DOHH2 (cell line): Measurements from ENCODE around the gene VEGFA.
A peak's percentile ranks its signal among the peaks of the same experiment; 100 is the strongest.

Experiments
- H3F3A ChIP-seq: fragments of 200-600 bp; sonication (generic), shearing (Covaris generic); 2 replicates; pipeline ENCODE4 v1.6.0; 2016; ENCODE audit warnings: antibody characterized with exemption, mild to moderate bottlenecking; ENCODE audit not compliant: control insufficient read depth, insufficient read depth
- H3K27ac ChIP-seq: fragments of 200-600 bp; sonication (generic); 2 replicates; pipeline ENCODE4 v1.5.1; 2014; ENCODE audit warnings: low read depth, mild to moderate bottlenecking, low read length, moderate library complexity
- H3K27me3 ChIP-seq: fragments of 200-600 bp; sonication (generic); 2 replicates; pipeline ENCODE4 v1.6.1; 2014; ENCODE audit warnings: mild to moderate bottlenecking, low read length, mixed read lengths; ENCODE audit not compliant: control insufficient read depth
- H3K36me3 ChIP-seq: fragments of 200-600 bp; sonication (generic); 2 replicates; pipeline ENCODE4 v1.6.1; 2014; ENCODE audit warnings: mild to moderate bottlenecking, low read length, moderate library complexity, mixed read lengths; ENCODE audit not compliant: control insufficient read depth
- H3K4me1 ChIP-seq: fragments of 200-600 bp; sonication (generic); 2 replicates; pipeline ENCODE4 v1.6.1; 2014; ENCODE audit warnings: mild to moderate bottlenecking, low read length, mixed read lengths; ENCODE audit not compliant: control insufficient read depth
- H3K4me2 ChIP-seq: fragments of 200-600 bp; sonication (generic); 2 replicates; pipeline ENCODE4 v1.6.0; 2014; ENCODE audit warnings: mild to moderate bottlenecking, low read length, moderate library complexity
- H3K4me3 ChIP-seq: fragments of 200-600 bp; sonication (generic); 2 replicates; pipeline ENCODE4 v1.5.1; 2014; ENCODE audit warnings: mild to moderate bottlenecking, low read length, mixed read lengths
- H3K79me2 ChIP-seq: fragments of 200-600 bp; sonication (generic); 2 replicates; pipeline ENCODE4 v1.6.1; 2014; ENCODE audit warnings: mild to moderate bottlenecking, low read length, mixed read lengths; ENCODE audit not compliant: control insufficient read depth
- H3K9me2 ChIP-seq: fragments of 200-600 bp; sonication (generic); replicated peaks from 2 replicates; pipeline ENCODE4 v1.6.1; 2014; ENCODE audit warnings: mild to moderate bottlenecking, low read length, mixed read lengths; ENCODE audit not compliant: control insufficient read depth
- H3K9me3 ChIP-seq: fragments of 200-600 bp; sonication (generic); 2 replicates; pipeline ENCODE4 v1.6.1; 2014; ENCODE audit warnings: antibody characterized with exemption, low read length, mixed read lengths; ENCODE audit not compliant: control insufficient read depth, insufficient read depth
- H4K20me1 ChIP-seq: fragments of 200-600 bp; sonication (generic); 2 replicates; pipeline ENCODE4 v1.6.0; 2014; ENCODE audit warnings: low read depth, mild to moderate bottlenecking, antibody characterized with exemption, low read length, moderate library complexity; ENCODE audit not compliant: control insufficient read depth, insufficient read depth
- CTCF ChIP-seq: fragments of 200-600 bp; sonication (generic); IDR thresholded peaks from one replicate; pipeline ENCODE4 v1.5.1; 2014; ENCODE audit warnings: antibody characterized with exemption, mild to moderate bottlenecking, low read depth, low read length; ENCODE audit not compliant: poor library complexity, severe bottlenecking
- EZH2phosphoT487 ChIP-seq: fragments of 200-600 bp; sonication (generic); IDR thresholded peaks from 2 replicates; pipeline ENCODE4 v1.6.1; 2017; ENCODE audit warnings: borderline replicate concordance, mild to moderate bottlenecking, antibody characterized with exemption, low read length, moderate library complexity, mixed read lengths

The VEGFA gene

GRCh38 chr6:43767553-43768505 lies 2.2 kb upstream of the VEGFA start:
- Histone ChIP-seq H3K36me3 (peaks cover 20% of the 10 kb centered on the region), H3K4me1 (peaks cover 15% of the 10 kb centered on the region), H3K79me2 (peaks cover 28% of the 10 kb centered on the region), H3K27ac (no peak overlapping the region), H3K9me2 (no peaks in the 10 kb centered on the region), H3K4me2 (no peak overlapping the region), H3F3A (peaks cover 2% of the 10 kb centered on the region; the same call in 1 of the 2 replicates), H3K9me3 (no peaks in the 10 kb centered on the region), H4K20me1 (no peaks in the 10 kb centered on the region), H3K4me3 (no peak overlapping the region), H3K27me3 (peaks cover 24% of the 10 kb centered on the region)
- TF ChIP-seq CTCF (no peak), EZH2phosphoT487 (no peak)

- Histone ChIP-seq H3F3A (peaks cover 2% of the 10 kb centered on the region; the same call in 1 of the 2 replicates), H3K36me3 (peaks cover 24% of the 10 kb centered on the region), H3K4me2 (no peak overlapping the region), H3K27ac (no peak overlapping the region), H4K20me1 (no peaks in the 10 kb centered on the region; the same call in 1 of the 2 replicates), H3K4me3 (no peak overlapping the region), H3K27me3 (peaks cover 18% of the 10 kb centered on the region), H3K9me2 (no peaks in the 10 kb centered on the region), H3K9me3 (no peaks in the 10 kb centered on the region), H3K4me1 (peaks cover 21% of the 10 kb centered on the region), H3K79me2 (peaks cover 35% of the 10 kb centered on the region)
- TF ChIP-seq EZH2phosphoT487 = no peak
- TF ChIP-seq CTCF = no peak
Observed at GRCh38 chr6:43768506-43768860, 1.5 kb upstream of the VEGFA start.

- Histone ChIP-seq H3K27me3 (peaks cover 12% of the 10 kb centered on the region), H3K36me3 (peaks cover 28% of the 10 kb centered on the region), H3K9me2 (no peaks in the 10 kb centered on the region), H3K4me3 (peak overlapping the region; percentile 91; the same call in 1 of the 2 replicates), H3K4me1 (peaks cover 27% of the 10 kb centered on the region), H3F3A (peaks cover 2% of the 10 kb centered on the region; the same call in 1 of the 2 replicates), H3K9me3 (no peaks in the 10 kb centered on the region), H4K20me1 (peaks cover 4% of the 10 kb centered on the region; the same call in 1 of the 2 replicates), H3K27ac (no peak overlapping the region), H3K4me2 (peak overlapping the region; percentile 96), H3K79me2 (peaks cover 40% of the 10 kb centered on the region)
- TF ChIP-seq CTCF = no peak
- no peak for TF ChIP-seq EZH2phosphoT487
Observed at GRCh38 chr6:43768983-43769525, 957 bp upstream of the VEGFA start.
